Stimulated activated CD8-positive, alpha-beta memory T cell treated with anti-CD3 and anti-CD28 coated beads, Interleukin-12 subunit alpha, Interleukin-12 subunit beta, amount 100 ng/mL, for 24 hours (primary cell): Measurements from ENCODE around the gene IL25.
"Not testable (repeated sequence)": the region's sequence is repeated elsewhere in the genome, so short reads cannot be mapped to it uniquely, and the experiment has no call there.

Experiments used
- DNase-seq: peaks from one replicate; pipeline ENCODE4 v3.0.0-alpha.2; 2020; ENCODE audit errors: extremely low read depth

IL25 gene

DNA sequence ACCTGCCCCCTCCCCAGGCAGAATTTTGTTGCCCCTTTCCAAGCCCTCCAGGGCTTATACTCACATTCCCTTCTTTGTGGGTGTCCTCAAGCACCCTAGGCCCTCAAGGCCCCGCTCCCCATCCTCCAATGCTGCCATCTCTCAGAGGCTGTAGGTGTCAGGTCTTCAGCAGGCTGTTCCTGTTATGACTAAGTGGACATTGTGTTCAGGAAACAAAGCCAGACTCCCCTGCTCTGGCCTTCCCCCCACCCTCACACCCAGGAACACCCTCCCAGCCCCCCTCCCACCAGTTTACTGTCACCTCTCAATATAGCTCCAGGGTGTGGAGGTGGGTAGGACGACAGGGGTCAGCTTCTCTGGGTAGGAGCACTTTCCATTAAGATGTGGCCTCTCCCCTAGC is 36.9 kb downstream of the IL25 start:
- no peak for DNase-seq

DNA sequence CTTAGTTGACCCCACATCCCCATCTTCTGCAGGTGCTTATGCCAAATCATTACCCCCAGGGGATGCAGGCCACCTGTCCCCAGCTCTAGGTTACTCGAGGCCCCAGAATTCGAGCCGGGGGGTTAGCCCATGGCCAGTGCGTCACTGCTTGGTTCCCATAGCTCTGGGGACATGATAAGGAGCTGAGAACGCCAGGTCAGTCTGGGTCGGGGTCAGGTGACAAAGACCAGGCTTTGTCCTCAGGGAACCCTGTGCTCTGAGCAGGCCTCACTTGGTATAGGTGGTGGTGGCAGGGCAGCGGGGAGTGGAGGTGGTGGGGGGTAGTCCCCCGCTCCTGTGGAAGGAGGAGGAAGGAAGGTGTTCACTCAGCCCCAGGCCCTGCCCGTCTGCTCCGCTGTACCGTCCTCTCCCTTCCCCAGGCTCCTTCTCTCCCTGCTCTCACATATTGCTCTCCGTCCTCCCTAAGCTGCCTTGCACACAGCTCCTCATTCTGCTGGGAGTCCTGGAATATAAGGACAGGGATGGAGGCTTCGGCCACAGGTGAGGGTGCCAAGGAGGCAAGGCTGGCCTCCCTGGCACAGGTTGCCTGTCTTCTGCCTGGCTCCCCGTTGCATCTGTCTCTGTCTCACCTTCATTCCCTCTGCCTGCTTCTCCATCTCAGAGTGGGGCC is 37.5 kb downstream of the IL25 start:
- no peak for DNase-seq

DNA sequence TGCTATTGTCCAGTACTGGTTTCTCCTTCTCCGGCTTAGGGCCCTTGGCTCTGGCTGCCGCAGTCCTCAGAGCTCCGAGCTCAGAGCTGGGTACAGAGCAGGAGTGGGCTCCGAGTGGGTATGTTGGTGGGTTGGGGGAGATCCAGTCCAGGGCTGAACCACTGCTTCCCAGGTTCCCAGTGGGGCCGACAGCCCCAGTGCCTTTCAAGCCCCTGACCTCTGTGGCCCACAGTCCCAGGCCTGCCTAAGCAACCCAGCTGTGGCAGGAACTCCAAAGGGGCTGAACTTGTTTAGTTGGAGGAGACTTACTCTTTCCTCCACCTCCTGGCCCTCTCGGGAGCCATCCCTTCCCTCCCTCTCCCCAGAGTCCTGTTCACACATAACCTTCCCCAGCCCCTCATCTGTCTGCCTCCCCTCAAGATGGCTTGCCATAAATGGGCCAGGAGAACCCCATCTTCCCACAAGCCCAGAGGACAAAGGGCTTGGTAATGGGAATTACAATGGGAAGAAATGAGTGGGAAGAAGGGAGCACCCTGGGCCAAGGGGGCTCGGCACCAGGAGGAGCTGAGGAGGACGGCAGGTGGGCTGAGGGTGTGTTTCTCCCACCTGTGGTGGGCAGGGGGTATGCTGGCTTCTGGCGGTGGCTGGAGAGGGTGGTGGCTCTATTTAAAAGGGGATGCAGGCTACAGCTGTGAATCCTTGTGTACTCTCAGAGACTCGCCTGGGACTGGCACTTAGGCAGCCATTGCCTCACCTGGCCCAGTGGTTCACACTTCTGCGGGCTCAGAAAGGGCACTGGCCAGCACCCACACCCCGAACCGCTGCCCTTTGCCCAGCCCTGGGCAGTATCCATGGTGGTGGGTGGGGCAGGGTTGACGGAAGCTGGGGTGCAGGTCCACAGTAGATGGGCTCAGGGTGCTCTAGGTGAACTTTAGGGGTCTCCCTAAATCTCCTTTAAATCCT is 39.2 kb downstream of the IL25 start:
- no peak for DNase-seq

DNA sequence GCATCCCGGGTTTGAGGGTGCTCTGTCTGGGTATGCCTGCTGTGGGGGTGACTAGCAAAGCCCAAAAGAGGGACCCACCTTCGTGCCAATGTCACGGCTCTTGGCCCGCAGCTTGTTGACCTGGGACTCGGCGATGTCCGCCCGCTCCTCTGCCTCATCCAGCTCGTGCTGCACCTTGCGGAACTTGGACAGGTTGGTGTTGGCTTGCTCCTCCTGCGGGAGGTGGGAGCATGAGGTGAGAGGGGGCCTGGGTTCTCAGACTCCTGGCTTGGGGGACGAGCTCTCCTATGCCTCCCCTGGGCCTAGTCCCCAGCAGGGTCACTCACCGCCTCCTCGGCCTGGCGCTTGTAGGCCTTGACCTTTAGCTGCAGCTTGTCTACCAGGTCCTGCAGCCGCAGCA is 41.1 kb downstream of the IL25 start:
- DNase-seq = no peak

DNA sequence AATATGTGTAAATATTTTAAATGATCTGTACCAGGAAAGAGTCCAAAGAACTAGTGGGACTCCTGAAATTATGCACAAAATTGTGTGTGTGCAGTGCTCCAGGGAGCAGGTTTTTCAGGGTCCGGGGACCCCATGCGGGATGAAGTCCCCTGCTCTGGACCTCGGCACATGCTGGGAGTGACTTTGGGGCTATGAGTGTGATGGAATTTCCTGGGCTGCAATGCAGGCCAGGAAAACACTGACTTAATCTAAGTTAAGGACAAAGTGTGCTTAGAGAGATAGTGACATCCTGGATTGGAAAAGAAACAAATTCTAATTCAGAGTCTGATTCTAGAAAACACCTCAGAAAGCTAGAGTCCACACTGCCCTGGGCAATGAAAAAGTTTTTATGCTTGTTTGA is 41.6 kb downstream of the IL25 start:
- DNase-seq = no peak

DNA sequence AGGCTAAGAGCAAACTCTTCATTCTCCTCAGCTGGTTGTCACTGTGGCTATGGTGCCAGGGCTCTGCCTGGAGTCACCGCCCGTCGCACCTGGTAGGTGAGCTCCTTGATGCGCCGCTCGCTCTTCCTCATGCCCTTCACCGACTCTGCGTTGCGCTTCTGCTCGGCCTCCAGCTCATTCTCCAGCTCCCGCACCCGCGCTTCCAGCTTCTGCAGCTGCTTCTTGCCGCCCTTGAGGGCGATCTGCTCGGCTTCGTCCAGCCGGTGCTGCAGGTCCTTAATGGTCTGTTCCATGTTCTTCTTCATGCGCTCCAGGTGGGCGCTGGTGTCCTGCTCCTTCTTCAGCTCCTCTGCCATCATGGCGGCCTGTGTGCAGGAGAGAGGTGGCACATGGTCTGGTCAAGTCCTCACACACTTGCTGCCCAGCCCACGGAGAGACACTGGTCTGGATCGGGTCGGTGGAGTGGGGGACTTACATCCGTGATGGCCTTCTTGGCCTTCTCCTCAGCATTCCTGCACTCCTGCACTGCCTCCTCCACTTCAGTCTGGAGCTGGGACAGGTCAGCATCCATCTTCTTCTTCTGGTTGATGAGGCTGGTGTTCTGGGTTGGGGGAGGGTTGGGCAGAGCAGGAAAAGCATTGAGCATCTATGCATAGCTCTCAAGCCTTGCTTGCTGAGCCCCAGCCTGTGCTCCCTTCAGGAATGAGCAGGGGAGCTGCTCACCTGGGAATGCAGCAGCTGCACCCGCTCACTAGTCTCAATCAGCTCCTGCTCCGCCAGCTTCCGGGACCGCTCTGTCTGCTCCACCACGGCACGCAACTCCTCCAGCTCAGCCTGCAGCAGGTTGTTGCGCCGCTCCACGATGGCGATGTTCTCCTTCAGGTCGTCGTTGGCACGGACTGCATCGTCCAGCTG is 42.6 kb downstream of the IL25 start:
- DNase-seq = no peak

DNA sequence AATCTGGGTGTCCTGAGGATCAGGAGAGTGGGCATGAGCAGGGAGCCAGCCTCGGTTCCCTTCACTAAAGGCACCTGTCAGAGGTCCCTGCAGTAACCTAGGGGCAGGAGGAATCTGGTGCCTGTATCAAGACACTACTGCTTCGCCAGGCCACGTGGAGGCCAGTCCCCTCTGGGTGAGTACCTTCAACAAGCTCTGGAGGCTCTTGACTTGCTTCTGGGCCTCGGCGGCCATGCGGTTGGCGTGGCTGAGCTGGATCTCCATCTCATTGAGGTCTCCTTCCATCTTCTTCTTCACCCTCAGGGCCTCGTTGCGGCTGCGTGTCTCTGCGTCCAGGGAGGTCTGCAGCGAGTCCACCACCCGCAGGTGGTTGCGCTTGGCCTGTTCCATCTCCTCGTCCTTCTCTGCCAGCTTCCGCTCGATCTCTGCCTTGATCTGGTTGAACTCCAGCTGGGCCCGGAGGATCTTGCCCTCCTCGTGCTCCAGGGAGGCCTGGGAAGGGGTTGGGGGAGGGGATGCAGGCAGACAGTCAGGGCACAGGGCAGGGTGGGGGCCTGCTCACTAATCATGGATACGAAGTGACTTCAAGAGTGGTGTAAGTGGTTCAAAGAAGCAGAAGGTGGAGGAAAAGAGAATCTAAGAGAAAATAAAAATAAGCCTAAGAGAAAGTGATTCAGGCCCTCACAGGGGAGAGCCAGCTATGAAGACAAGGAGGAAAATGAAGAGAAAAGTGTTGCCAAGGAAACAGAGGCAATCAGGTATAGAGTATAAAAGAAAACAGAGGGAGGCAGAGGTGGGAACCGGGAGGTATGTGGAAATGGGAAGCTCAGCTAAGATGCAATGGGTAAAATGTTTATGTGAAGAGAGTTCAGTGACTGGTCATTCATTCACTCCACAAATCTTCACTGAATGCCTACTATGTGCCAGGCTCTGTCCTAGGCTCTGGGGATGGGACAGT is 43.5 kb downstream of the IL25 start:
- DNase-seq = no peak

GRCh38 chr14:23416801-23417200 is 44.2 kb downstream of the IL25 start:
- DNase-seq = no peak

GRCh38 chr14:23417269-23417668 is 44.7 kb downstream of the IL25 start:
- not testable (repeated sequence) for DNase-seq

GRCh38 chr14:23418021-23418420 is 45.4 kb downstream of the IL25 start:
- no peak for DNase-seq

- DNase-seq = not testable (repeated sequence)
These were observed 47.0 kb downstream of the IL25 start for GRCh38 chr14:23419646-23420045.

DNA sequence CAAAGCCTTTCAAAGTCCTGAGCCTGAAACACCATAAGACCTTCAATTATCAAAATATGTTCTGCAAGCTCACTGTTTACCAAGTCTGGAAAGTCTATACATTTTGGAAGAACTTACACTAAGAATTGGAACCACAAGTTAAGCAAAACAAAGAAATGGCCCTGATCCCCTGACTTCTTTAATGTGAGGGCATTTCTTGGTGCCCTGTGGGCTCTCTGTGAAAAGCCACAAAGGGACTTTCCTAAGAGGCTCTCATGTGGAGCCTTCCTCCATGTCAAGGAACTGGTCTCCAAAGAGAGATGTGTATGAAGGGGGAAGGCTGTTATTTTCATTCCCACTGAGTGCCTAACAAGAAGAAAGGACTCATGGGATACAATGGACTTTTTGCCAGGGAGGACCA is 49.0 kb downstream of the IL25 start:
- DNase-seq = no peak

- no peak for DNase-seq
These were observed 51.0 kb downstream of the IL25 start for GRCh38 chr14:23423657-23424056.

DNA sequence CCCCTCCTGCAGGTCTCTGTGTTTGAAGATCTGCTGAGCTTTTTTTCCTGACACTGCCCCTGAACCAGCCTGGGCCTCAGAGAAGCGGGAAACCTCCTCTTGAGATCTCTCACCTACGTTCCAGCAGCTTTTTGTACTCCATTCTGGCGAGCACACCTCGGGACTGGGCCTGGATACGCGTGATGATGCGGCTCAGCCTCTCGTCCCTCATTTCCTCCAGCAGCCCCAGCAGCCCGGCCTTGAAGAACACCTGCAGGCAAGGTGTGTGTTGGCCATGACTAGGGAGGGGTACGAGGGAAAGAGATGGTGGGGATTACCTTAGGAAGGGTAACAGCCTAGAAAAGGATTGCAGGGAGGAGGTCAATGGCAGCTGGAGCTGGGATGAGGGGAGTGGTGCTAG is 52.6 kb downstream of the IL25 start:
- DNase-seq = no peak

GRCh38 chr14:23425798-23426197 is 53.2 kb downstream of the IL25 start:
- not testable (repeated sequence) for DNase-seq
